Lung (tissue), 12 donors: ENCODE measurements around the gene EBF3. TPM values are rescaled to one million over a fixed set of nuclear protein-coding genes. Genes with fewer than 3 reads are reported as not detected.

ENCODE experiments used
- ATAC-seq: fragments of 200-7000 bp; cut with Tn5 transposase; one replicate; pipeline ENCODE4 v1.9.1; 2020; ENCODE audit warnings: moderate number of reproducible peaks; ENCODE audit not compliant: insufficient read depth, low FRiP score
- DNase-seq, 3 donors: peaks; one replicate each; pipeline ENCODE4 v3.0.0-alpha.2; 2013 to 2017
- H3K27ac ChIP-seq, 2 donors: one replicate each; pipeline ENCODE4 v1.5.1; 2013; ENCODE audit warnings: mild to moderate bottlenecking in 2 of 2, moderate library complexity in 2 of 2, control low read depth in 1 of 2, inconsistent platforms in 1 of 2, low read depth in 1 of 2, low read length in 1 of 2
- H3K27me3 ChIP-seq, 3 donors: one replicate each; pipeline ENCODE4 v1.5.1; 2013; ENCODE audit warnings: low read length in 2 of 3; ENCODE audit not compliant: control insufficient read depth in 3 of 3, insufficient read depth in 3 of 3
- H3K36me3 ChIP-seq, 4 donors: one replicate each; pipeline ENCODE4 v1.5.1; 2013; ENCODE audit warnings: low read length in 4 of 4, mild to moderate bottlenecking in 1 of 4, moderate library complexity in 1 of 4; ENCODE audit not compliant: control insufficient read depth in 4 of 4, insufficient read depth in 4 of 4
- H3K4me1 ChIP-seq, 5 donors: one replicate each; pipeline ENCODE4 v1.5.1; 2013; ENCODE audit warnings: low read length in 5 of 5, mild to moderate bottlenecking in 2 of 5, moderate library complexity in 1 of 5; ENCODE audit not compliant: control insufficient read depth in 5 of 5, insufficient read depth in 5 of 5
- H3K4me3 ChIP-seq: one replicate; pipeline ENCODE4 v1.5.1; 2013; ENCODE audit warnings: mild to moderate bottlenecking, control low read depth, moderate library complexity
- H3K9ac ChIP-seq, 2 donors: one replicate each; pipeline ENCODE4 v1.5.1; 2013; ENCODE audit warnings: low read length in 2 of 2, control low read depth in 1 of 2; ENCODE audit not compliant: insufficient read depth in 1 of 2
- H3K9me3 ChIP-seq, 4 donors: one replicate each; pipeline ENCODE4 v1.5.1; 2013; ENCODE audit warnings: low read length in 3 of 4, mild to moderate bottlenecking in 1 of 4, moderate library complexity in 1 of 4; ENCODE audit not compliant: control insufficient read depth in 4 of 4, insufficient read depth in 3 of 4
- WGBS, 2 donors: extraction: QIAGEN DNeasy Blood & Tissue Kit; methylation state at CpG; one replicate each; pipeline ENCODE4 v1.1.7; 2013; 5-methylcytosine and 5-hydroxymethylcytosine counted together
- polyA plus RNA-seq, 2 donors: library from polyadenylated mRNA; stranded (reverse); fragments of 200-250 nt; gene quantifications; one replicate each; pipeline ENCODE4 v1.2.1, GENCODE V29; 2013
- total RNA-seq, 2 donors: library from RNA; depleted of rRNA in 1 of 2; stranded (reverse); fragments of >200 nt in 1 of 2; gene quantifications; one replicate each; pipeline ENCODE4 v1.2.1, GENCODE V29; 2014 to 2021
- TF ChIP-seq, protein P1 (sequence below): IDR thresholded peaks from 2 replicates; pipeline ENCODE4 v1.5.1; 2012; ENCODE audit warnings: mild to moderate bottlenecking; ENCODE audit errors: control extremely low read depth, extremely low read depth
- donor health status: control.
- donor health status: control.
- donor health status: Bipolar disorder and iron deficiency.
- donor health status: healthy.
- donor health status: DM: yes; HTN: yes; CAD: no.

Gene EBF3
- total and polyA plus RNA-seq, 4 donors, result 0.06 to 1.1 (median 0.08) TPM; not detected in 1

DNA sequence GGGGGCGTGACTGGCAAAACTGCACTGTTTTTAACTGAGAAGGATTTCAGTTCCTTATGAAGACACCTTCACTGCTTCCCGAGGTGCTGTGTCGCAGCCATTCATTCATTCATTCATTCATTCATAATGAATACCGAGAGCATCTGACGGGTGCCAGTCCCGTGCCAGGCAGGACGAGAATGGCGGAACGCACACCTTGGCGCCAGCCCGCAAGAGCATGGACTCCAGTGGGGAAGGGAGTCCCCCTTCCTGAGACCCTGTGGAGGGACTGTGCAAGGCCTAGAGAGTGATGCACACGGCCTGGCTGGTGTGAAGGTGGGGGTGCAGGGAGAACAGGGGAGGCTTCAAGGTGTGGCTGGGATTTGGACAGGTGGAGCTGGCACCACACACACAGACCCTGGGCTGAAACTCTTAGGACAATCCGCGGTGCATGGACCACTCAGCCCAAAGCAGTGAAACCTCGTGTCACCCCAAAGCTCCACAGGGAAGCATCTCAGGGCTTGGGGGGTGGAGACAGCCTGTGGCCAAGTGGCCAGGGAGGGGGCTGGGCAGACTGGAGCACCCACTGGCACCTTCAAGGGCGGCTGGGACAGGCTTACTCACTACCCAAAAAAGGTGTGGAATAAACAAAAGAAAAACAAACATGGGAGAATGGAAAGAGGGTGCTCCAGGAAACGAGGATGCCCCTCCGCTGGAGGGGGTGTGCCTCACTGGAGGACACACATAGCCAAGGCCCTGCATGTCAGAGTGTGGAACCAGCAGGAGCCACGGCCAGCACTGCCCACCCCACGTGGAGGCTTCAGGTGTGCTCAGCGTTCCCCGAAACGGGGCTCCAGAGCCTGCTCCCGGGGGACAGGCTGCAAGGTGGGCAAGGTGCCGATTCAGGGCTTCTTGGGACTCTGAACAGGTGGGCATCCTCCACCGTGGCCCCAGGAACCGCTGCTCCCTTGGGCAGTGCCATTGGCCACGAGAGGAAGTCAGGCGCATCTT lies 37.7 kb downstream of the EBF3 start:
- Histone ChIP-seq H3K36me3 (no peaks in the 10 kb centered on the region), H3K9me3 (peaks cover 0 to 4% (median 0%) of the 10 kb centered on the region in 4 donors), H3K9ac (no peak overlapping the region), H3K4me1 (no peaks in the 10 kb centered on the region), H3K27ac (no peak overlapping the region), H3K27me3 (peaks cover 0 to 3% (median 0%) of the 10 kb centered on the region in 3 donors), H3K4me3 (no peak overlapping the region)
- TF ChIP-seq, protein P1, sequence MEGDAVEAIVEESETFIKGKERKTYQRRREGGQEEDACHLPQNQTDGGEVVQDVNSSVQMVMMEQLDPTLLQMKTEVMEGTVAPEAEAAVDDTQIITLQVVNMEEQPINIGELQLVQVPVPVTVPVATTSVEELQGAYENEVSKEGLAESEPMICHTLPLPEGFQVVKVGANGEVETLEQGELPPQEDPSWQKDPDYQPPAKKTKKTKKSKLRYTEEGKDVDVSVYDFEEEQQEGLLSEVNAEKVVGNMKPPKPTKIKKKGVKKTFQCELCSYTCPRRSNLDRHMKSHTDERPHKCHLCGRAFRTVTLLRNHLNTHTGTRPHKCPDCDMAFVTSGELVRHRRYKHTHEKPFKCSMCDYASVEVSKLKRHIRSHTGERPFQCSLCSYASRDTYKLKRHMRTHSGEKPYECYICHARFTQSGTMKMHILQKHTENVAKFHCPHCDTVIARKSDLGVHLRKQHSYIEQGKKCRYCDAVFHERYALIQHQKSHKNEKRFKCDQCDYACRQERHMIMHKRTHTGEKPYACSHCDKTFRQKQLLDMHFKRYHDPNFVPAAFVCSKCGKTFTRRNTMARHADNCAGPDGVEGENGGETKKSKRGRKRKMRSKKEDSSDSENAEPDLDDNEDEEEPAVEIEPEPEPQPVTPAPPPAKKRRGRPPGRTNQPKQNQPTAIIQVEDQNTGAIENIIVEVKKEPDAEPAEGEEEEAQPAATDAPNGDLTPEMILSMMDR, result no peak
- DNase-seq (no peak), ATAC-seq (no peak)
- 78 to 82% methylated on average over 29 of the region's 29 CpGs for WGBS, 2 donors

DNA sequence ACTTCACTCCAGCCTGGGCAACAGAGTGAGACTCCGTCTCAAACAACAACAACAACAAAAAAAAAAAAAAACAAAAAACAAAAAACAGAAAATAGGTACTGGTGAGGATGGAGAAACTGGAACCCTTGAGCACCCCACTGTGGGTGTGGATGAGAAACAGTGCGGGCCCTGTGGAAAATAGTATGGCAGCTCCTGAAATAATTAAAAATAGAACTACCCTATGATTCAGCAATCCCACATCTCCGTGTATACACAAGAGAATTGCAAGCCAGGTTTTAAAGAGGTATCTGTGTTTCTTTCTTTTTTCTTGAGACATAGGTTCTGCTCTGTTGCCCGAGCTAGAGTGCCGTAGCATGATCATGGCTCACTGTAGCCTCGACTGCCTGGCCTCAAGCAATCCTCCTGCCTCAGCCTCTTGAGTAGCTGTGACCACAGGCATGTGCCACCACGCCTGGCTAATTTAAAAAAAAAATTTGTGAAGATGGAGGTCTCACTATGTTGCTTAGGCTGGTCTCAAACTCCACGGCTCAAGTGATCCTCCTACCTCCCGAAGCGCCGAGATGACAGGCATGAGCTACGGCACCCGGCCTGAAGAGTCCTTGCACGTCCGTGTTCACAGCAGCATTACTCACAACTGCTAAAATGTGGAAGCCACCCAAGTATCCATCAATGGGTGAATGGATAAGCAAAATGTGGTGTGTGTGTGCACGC lies 39.5 kb downstream of the EBF3 start:
- 91 to 94% methylated on average over 16 of the region's 16 CpGs for whole genome bisulfite sequencing, 2 donors

DNA sequence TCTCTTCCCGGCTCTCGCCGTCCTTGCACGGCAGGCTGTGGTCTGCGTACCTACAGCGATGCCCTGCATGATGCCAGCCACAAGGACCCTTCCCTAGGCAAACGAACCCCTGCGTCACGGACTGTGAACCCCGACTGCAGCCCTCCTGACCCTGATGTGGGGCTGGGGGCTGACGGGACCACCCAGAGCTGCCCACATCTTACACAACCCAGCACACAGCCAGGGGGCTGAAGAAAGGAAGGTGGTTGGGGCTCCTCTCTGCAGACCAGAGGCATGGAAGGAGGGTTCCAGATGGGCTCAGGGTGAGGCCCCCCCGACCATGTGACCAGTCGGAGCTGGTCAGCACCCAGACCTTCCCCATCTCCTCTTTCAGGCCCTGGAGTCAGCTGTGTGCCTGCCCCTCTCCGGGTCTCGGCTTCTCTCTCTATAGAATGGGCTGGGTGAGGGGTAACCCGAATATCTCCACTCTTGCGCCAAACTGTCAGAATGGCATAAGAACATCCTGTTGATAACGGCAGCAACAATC lies 41.4 kb downstream of the EBF3 start:
- Histone ChIP-seq H3K27me3 (peaks cover 0 to 3% (median 0%) of the 10 kb centered on the region in 3 donors), H3K4me1 (no peaks in the 10 kb centered on the region), H3K27ac (no peak overlapping the region), H3K4me3 (no peak overlapping the region), H3K9me3 (peaks cover 0 to 4% (median 0%) of the 10 kb centered on the region in 4 donors), H3K36me3 (no peaks in the 10 kb centered on the region), H3K9ac (no peak overlapping the region)
- TF ChIP-seq, protein P1, result no peak
- 89 to 93% methylated on average over 18 of the region's 18 CpGs for WGBS, 2 donors
- DNase-seq (no peak), ATAC-seq (no peak)

More for the DNA sequence above, 39.5 kb downstream of the EBF3 start:
- ATAC-seq (no peak), DNase-seq (no peak)
- TF ChIP-seq, protein P1, result no peak
- Histone ChIP-seq H3K27me3 (peaks cover 0 to 3% (median 0%) of the 10 kb centered on the region in 3 donors), H3K9me3 (peaks cover 0 to 4% (median 0%) of the 10 kb centered on the region in 4 donors), H3K9ac (no peak overlapping the region), H3K36me3 (no peaks in the 10 kb centered on the region), H3K4me1 (no peaks in the 10 kb centered on the region), H3K4me3 (no peak overlapping the region), H3K27ac (no peak overlapping the region)
